Liver (tissue), 3 donors: ENCODE measurements around the gene DTWD2.

Source experiments
- CTCF ChIP-seq: fragments of 150-350 bp; IDR thresholded peaks from 2 replicates; pipeline ENCODE4 v1.5.1; 2017; ENCODE audit warnings: improper control_type of control experiment, low read depth, low read length; ENCODE audit not compliant: missing input control
- JUND ChIP-seq, 2 donors: IDR thresholded peaks; 2 replicates each; pipeline ENCODE4 v1.6.1; 2016; ENCODE audit warnings: antibody characterized with exemption in 2 of 2
- donor health status: healthy.
- donor health status: healthy.

- TF ChIP-seq CTCF (no peak), JUND (IDR thresholded peaks at IDR 0.05) (no peak)
Measured at GRCh38 chr5:118999696-119000095, 11.3 kb upstream of the DTWD2 start.
